CD4-positive, CD25-positive, alpha-beta regulatory T cell (primary cell): ENCODE data around the gene FUT3. TPM values are rescaled to one million over a fixed set of nuclear protein-coding genes. Genes with fewer than 3 reads are reported as not detected.

Experiments
- ATAC-seq, 2 donors: fragments of 150-1000 bp; cut with Tn5 transposase; one replicate each; pipeline ENCODE4 v1.10.0; 2021; ENCODE audit warnings: low read depth in 2 of 2, moderate number of reproducible peaks in 2 of 2, moderate library complexity in 1 of 2
- DNase-seq, 3 donors: peaks; one replicate each; pipeline versions ENCODE4 v3.0.0 to v3.0.0-alpha.2; 2012 to 2022; ENCODE audit warnings: mixed read lengths in 1 of 3
- H3K27ac ChIP-seq: one replicate; pipeline ENCODE4 v1.7.0; 2013; ENCODE audit warnings: mild to moderate bottlenecking, low read length; ENCODE audit not compliant: insufficient read depth, poor library complexity, severe bottlenecking
- H3K27me3 ChIP-seq: one replicate; pipeline ENCODE4 v1.7.0; 2013; ENCODE audit warnings: low read length; ENCODE audit not compliant: control insufficient read depth, insufficient read depth
- H3K36me3 ChIP-seq: one replicate; pipeline ENCODE4 v1.7.0; 2013; ENCODE audit warnings: mild to moderate bottlenecking, low read length, moderate library complexity; ENCODE audit not compliant: control insufficient read depth, insufficient read depth
- H3K4me1 ChIP-seq: 2 replicates; pipeline ENCODE4 v1.7.0; 2013; ENCODE audit warnings: mild to moderate bottlenecking, low read length; ENCODE audit not compliant: insufficient read depth, control insufficient read depth, poor library complexity, severe bottlenecking
- H3K4me3 ChIP-seq: one replicate; pipeline ENCODE4 v1.7.0; 2013; ENCODE audit warnings: low read depth, mild to moderate bottlenecking, low read length, moderate library complexity
- H3K9me3 ChIP-seq, 2 experiments: 1 replicate in 1 of 2; 2 replicates in 1 of 2; pipeline ENCODE4 v1.7.0; 2013; ENCODE audit warnings: low read length in 2 of 2, mild to moderate bottlenecking in 1 of 2, moderate library complexity in 1 of 2; ENCODE audit not compliant: control insufficient read depth in 2 of 2
- H3K27ac Mint-ChIP-seq, 3 donors: one replicate each; pipeline ENCODE4 v1.8.0; 2020 to 2022; ENCODE audit warnings: mild to moderate bottlenecking in 3 of 3, mixed read lengths in 3 of 3, moderate library complexity in 2 of 3
- H3K27me3 Mint-ChIP-seq: one replicate; pipeline ENCODE4 v1.8.0; 2022; ENCODE audit warnings: mild to moderate bottlenecking, mixed read lengths
- H3K36me3 Mint-ChIP-seq: one replicate; pipeline ENCODE4 v1.8.0; 2020; ENCODE audit warnings: mixed read lengths
- H3K4me1 Mint-ChIP-seq, 4 donors: one replicate each; pipeline ENCODE4 v1.8.0; 2020 to 2022; ENCODE audit warnings: mixed read lengths in 4 of 4, mild to moderate bottlenecking in 1 of 4
- H3K4me3 Mint-ChIP-seq, 4 donors: one replicate each; pipeline ENCODE4 v1.8.0; 2020 to 2022; ENCODE audit warnings: mild to moderate bottlenecking in 4 of 4, mixed read lengths in 4 of 4, moderate library complexity in 3 of 4
- H3K9me3 Mint-ChIP-seq, 7 donors: one replicate each; pipeline ENCODE4 v1.8.0; 2020 to 2022; ENCODE audit warnings: mixed read lengths in 7 of 7, mild to moderate bottlenecking in 3 of 7, moderate library complexity in 2 of 7
- polyA plus RNA-seq, 4 donors: library from polyadenylated mRNA; unstranded; fragments of 300-500 nt; fragmentation: Illumina TruSeq; gene quantifications; one replicate each; pipeline ENCODE4 v1.2.3, GENCODE V29; 2021
- total RNA-seq: library from RNA; stranded (reverse); gene quantifications from one replicate; pipeline ENCODE4 v1.2.3, GENCODE V29; 2022

Gene FUT3
- total and polyA plus RNA-seq, 5 donors from 2014 or later, result not detected

DNA sequence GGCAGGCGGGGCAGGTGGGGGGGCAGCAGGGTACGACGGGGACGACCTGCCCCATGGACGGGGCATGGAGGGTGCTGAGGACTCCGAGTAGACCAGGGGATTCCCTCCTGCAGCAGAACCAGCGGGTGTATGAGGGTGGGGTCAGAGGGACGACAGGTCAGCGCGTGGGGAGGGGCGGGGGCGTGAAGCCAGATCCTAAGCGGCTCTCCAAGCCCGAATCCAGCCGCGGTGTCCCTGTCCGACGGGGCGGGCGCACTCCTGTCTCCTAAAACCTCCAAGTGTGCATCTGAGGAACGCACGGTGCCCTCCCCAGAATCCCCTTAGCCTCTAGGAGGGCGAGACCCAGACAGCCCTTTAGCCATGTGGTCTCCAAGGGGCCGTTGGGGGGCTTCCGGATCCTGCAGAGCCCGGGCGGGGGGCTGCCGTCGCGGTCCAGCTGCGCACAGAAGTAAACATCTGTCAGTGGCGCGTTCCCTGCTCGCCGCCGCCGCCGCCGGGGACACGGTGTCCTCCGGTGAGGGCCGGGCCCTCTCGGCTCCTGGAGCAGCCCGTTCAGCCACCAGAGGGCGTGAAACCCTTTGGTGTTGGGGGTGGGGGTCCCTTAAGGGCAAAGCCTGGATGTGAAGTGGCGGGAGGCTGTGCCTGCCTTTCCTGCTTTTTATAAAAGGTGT, 45.7 kb downstream of the FUT3 start:
- H3K27me3 ChIP-seq, result peaks cover 1% of the 10 kb centered on the region
- no peaks in the 10 kb centered on the region for H3K36me3 Mint-ChIP-seq
- peaks cover 0 to 32% (median 4%) of the 10 kb centered on the region in 4 donors for H3K4me1 Mint-ChIP-seq
- H3K9me3 ChIP-seq, result no peaks in the 10 kb centered on the region
- H3K36me3 ChIP-seq, result no peaks in the 10 kb centered on the region
- ATAC-seq (peak in 1 of 2 donors; percentile 23), DNase-seq (peak; percentile 39 to 53 (median 48))
- no peak overlapping the region for H3K4me3 ChIP-seq
- H3K27ac ChIP-seq, result no peak overlapping the region
- H3K9me3 Mint-ChIP-seq, result peaks cover 0 to 4% (median 0%) of the 10 kb centered on the region in 7 donors
- H3K4me1 ChIP-seq, result peaks cover 20% of the 10 kb centered on the region
- no peak overlapping the region for H3K27ac Mint-ChIP-seq
- peak overlapping the region in 2 of 4 donors; percentile 36 to 63 for H3K4me3 Mint-ChIP-seq
- H3K27me3 Mint-ChIP-seq, result peaks cover 41% of the 10 kb centered on the region

DNA sequence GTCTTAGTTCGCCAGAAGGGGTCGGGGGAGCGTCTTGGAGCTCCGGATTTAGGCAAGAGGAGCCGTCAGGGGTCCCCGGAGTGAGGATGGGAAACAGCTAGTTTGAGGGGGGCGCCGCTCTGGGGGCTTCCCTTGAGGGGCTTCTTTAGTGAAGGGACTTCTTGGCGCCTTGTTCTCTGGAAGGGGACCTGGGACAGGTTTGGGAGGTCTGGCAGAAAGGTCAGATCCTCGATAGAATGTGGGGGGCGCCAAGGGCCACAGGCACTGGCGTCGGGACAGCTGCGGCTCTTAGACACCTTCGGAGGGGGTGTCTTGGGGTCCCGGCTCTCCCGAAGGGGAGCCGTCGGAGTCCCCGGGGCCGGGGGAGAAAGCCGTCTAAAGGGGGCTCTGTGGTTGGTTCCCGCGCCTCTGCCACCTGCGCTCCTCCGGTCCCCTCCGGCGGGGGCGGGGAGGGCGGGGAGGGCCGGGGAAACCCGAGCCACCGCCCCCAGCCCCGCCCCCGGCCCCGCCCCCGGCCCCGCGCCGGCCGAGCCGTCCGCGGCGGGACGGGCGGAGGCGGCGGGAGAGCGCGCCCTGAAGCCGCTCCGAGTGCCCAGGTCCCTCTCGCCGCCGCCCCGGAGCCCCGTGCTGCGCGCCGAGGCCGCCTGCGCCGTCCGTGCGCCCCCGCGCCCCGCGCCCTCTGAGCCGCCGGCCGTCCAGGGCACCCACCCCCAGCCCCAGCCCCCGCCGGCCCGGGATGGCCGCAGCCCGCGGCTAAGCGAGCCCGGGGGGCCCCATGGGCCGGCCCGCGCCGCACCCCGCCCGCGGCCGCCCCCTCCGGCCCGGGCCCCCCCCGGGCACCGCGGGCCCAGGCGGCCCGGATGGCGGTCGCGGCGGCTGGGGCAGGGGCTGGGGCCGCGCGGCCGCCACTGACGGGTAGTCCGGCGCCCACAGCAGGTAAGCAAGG, 46.5 kb downstream of the FUT3 start, which contains the start of gene NRTN:
Gene NRTN, plus strand, starts transcription at position 552 of the 946 bp plus-strand sequence. CDS start 19,099 bp downstream, outside the sequence.
- no peak within 1 kb of the TSS for H3K27ac ChIP-seq
- H3K4me3 ChIP-seq, result no peak within 1 kb of the TSS
- peak in 2 of 3 donors; percentile 33 to 45 for DNase-seq
- Mint-ChIP-seq H3K36me3 (no peaks in the 10 kb centered on the region), H3K27ac (peak within 1 kb of the TSS in 1 of 3 donors; percentile 44), H3K9me3 (peaks cover 0 to 5% (median 0%) of the 10 kb centered on the region in 7 donors), H3K27me3 (peaks cover 41% of the 10 kb centered on the region), H3K4me1 (peaks cover 0 to 32% (median 4%) of the 10 kb centered on the region in 4 donors), H3K4me3 (peak within 1 kb of the TSS; percentile 75 to 81 (median 79))
- H3K27me3 ChIP-seq, result peaks cover 1% of the 10 kb centered on the region
- H3K36me3 ChIP-seq, result no peaks in the 10 kb centered on the region
- no peaks in the 10 kb centered on the region for H3K9me3 ChIP-seq
- H3K4me1 ChIP-seq, result peaks cover 20% of the 10 kb centered on the region
- no peak for ATAC-seq

DNA sequence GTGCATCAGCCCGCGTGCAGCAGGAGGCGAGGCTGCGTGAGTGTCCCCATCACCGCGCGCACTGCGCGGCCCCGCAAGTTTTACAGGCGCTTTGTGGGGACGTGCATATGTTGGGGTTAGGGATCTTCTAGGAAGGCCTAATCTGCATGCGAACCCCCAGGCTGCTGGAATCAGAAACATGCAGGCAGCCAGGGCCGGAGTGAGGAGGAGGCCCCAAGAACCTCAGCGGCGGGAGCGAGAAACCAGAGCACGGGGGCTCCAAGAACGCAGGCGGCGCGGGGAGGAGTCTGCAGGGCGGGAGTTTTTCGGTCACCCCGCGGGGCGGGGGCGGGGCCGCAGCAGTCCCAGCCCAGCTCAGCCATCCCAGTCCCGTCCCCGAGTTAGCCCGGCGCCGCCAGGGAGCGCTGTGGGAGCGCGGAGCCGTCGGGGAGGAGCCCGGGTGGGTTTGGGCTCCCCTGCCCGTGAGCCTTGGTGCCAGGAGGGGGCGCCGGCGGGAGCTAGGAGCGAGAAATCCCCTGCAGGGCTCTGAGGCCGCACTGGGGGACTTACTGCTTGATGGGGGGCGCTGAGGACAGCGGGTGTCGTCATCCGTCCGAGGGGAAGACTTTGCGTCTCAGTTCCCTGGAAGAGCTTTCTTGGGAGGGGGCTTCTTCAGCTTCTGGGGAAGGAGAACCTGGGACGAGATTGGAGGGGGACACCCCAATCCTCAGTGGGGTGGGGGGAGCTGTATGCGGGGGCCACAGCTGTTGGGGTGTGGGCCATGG, 47.3 kb downstream of the FUT3 start:
- H3K36me3 Mint-ChIP-seq, result no peaks in the 10 kb centered on the region
- H3K9me3 ChIP-seq, result no peaks in the 10 kb centered on the region
- peaks cover 5% of the 10 kb centered on the region for H3K27me3 ChIP-seq
- peak overlapping the region; percentile 48 for H3K4me3 ChIP-seq
- H3K4me1 Mint-ChIP-seq, result peaks cover 0 to 32% (median 4%) of the 10 kb centered on the region in 4 donors
- H3K4me1 ChIP-seq, result peaks cover 20% of the 10 kb centered on the region
- DNase-seq (peak; percentile 81 to 91 (median 87)), ATAC-seq (peak; percentile 90 to 92)
- no peaks in the 10 kb centered on the region for H3K36me3 ChIP-seq
- H3K4me3 Mint-ChIP-seq, result peak overlapping the region; percentile 75 to 90 (median 80)
- peaks cover 0 to 4% (median 0%) of the 10 kb centered on the region in 7 donors for H3K9me3 Mint-ChIP-seq
- H3K27ac ChIP-seq, result no peak overlapping the region
- H3K27me3 Mint-ChIP-seq, result peaks cover 41% of the 10 kb centered on the region
- H3K27ac Mint-ChIP-seq, result peak overlapping the region in 1 of 3 donors; percentile 44

DNA sequence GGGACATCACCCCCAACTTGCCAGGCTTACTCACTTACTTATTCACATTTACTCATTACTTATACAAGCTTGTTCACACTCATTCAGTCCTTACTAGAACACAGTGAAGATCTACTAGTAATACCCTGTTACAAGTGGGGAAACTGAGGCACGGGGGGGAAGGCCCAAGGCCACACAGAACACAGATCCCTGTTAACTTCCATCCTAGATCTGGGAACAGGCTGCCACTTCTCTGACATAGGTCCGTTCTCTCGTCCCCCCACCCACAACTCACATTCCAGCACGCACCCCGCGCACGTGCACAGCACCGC, 47.9 kb downstream of the FUT3 start:
- peak overlapping the region; percentile 48 for H3K4me3 ChIP-seq
- no peak for ATAC-seq
- H3K9me3 ChIP-seq, result no peaks in the 10 kb centered on the region
- peak overlapping the region; percentile 70 to 90 (median 80) for H3K4me3 Mint-ChIP-seq
- H3K27me3 ChIP-seq, result peaks cover 5% of the 10 kb centered on the region
- H3K4me1 ChIP-seq, result peaks cover 20% of the 10 kb centered on the region
- no peak overlapping the region for H3K27ac Mint-ChIP-seq
- H3K36me3 ChIP-seq, result no peaks in the 10 kb centered on the region
- H3K27ac ChIP-seq, result no peak overlapping the region
- H3K36me3 Mint-ChIP-seq, result no peaks in the 10 kb centered on the region
- no peak for DNase-seq
- peaks cover 0 to 4% (median 0%) of the 10 kb centered on the region in 7 donors for H3K9me3 Mint-ChIP-seq
- peaks cover 45% of the 10 kb centered on the region for H3K27me3 Mint-ChIP-seq
- peaks cover 0 to 32% (median 4%) of the 10 kb centered on the region in 4 donors for H3K4me1 Mint-ChIP-seq

DNA sequence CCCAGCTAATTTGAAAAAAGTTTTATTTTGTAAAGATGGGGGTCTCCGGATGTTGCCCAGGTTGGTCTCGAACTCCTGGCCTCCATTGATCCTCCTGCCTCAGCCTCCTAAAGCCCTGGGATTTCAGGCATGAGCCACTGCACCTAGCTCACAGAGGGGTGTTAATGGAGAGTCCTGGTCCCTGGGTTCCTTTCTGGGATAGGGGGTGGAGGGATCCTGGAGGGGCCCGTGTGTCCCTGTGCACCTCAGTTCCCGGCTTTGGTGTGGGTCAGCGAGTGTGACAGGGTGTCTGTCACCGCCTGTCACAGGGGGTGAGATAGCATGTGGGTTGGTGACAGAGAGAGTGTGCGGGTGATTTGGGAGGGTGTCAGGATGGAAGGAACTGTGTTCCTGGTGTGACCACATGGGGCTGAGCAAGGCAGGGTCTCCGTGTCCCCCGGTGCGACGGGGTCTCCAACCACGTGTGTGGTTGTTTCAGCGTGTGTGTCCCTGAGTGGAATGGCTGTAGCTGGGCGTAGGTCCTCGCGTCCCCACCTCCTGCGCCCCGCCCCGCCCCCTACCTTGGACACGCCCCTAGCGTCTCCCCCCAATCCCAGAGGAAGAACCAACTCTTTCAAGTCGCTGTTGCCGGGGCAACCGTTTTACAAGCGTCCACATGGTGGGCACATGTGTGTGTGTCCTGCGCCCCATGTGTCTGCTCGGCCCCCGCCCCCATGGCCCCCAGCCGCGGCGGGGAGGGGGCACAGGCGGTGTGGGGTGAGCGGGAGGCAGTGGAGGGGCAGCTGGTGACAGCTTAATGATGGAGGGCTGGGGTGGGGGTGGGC, 49.2 kb downstream of the FUT3 start:
- Histone ChIP-seq H3K4me3 (no peak overlapping the region), H3K36me3 (no peaks in the 10 kb centered on the region), H3K27ac (no peak overlapping the region), H3K9me3 (no peaks in the 10 kb centered on the region), H3K4me1 (peaks cover 20% of the 10 kb centered on the region), H3K27me3 (peaks cover 5% of the 10 kb centered on the region)
- Mint-ChIP-seq H3K27me3 (peaks cover 42% of the 10 kb centered on the region), H3K27ac (no peak overlapping the region), H3K9me3 (peaks cover 0 to 4% (median 0%) of the 10 kb centered on the region in 7 donors), H3K4me1 (peaks cover 0 to 32% (median 4%) of the 10 kb centered on the region in 4 donors), H3K36me3 (no peaks in the 10 kb centered on the region), H3K4me3 (peak overlapping the region in 3 of 4 donors; percentile 41 to 79 (median 52))
- no peak for ATAC-seq
- DNase-seq, result no peak

DNA sequence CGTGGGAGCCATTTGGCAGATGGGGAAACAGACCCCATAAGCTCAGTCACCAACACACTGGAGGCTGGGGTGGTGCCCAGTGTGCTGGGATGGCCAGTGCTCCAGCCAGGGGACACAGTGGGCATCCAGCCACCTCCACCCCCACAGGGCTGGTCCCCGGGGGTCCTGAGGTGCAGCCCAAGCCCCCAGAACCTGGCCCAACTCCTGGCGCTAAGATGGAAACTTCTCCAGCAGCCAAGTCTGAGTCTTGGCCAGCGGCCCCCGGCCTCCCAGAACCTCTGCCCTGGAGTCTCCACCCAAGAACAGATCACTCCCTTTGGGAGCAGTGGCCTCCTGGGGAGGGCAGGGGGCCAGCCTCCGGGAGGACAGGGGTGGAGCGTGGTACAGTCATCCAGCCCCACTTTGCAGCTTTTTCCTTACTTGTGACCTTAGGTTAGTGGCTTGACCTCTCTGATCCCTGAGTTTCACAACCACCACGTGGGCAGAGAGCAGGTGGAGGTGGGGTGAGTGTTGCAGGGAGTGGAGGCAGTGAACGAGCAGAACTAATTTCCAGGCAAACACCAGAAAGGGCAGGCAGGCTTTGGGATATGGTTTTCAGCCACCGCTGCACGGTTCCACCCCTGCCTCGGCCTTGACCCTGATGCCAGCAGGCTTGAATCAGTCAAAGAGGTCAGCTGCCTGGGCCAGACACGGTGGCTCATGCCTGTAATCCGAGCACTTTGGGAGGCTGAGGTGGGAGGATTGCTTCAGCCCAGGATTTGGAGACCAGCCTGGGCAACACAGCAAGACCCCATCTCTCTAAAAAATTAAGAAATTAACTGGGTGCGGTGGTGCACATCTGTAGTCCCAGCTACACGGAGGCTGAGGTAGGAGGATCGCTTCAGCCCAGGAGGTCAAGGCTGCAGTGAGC, 50.6 kb downstream of the FUT3 start:
- Mint-ChIP-seq H3K4me1 (peaks cover 0 to 25% (median 4%) of the 10 kb centered on the region in 4 donors), H3K27me3 (peaks cover 33% of the 10 kb centered on the region), H3K4me3 (no peak overlapping the region), H3K9me3 (peaks cover 0 to 4% (median 0%) of the 10 kb centered on the region in 7 donors), H3K27ac (no peak overlapping the region), H3K36me3 (no peaks in the 10 kb centered on the region)
- no peaks in the 10 kb centered on the region for H3K36me3 ChIP-seq
- H3K4me1 ChIP-seq, result peaks cover 18% of the 10 kb centered on the region
- H3K27ac ChIP-seq, result no peak overlapping the region
- H3K27me3 ChIP-seq, result peaks cover 5% of the 10 kb centered on the region
- DNase-seq (no peak), ATAC-seq (no peak)
- H3K4me3 ChIP-seq, result no peak overlapping the region
- H3K9me3 ChIP-seq, result no peaks in the 10 kb centered on the region
